Brain microvascular endothelial cell (primary cell): Measurements from ENCODE around the gene HS6ST3.

Experiments
- DNase-seq: peaks from one replicate; pipeline ENCODE4 v3.0.0-alpha.2; 2020
- H3K27ac ChIP-seq: fragments of 250-450 bp; sonication (Bioruptor Pico); 2 replicates; pipeline ENCODE4 v1.5.1; 2020; ENCODE audit warnings: mild to moderate bottlenecking, moderate library complexity
- H3K27me3 ChIP-seq: fragments of 250-450 bp; sonication (Bioruptor Pico); replicated peaks from 2 replicates; pipeline ENCODE4 v1.5.1; 2020; ENCODE audit warnings: mild to moderate bottlenecking
- H3K36me3 ChIP-seq: fragments of 250-450 bp; sonication (Bioruptor Pico); replicated peaks from 2 replicates; pipeline ENCODE4 v1.5.1; 2020; ENCODE audit warnings: mild to moderate bottlenecking
- H3K4me3 ChIP-seq: 2 replicates; pipeline ENCODE4 v1.5.1; 2011; ENCODE audit warnings: low read depth, mild to moderate bottlenecking, control low read depth, low read length, moderate library complexity
- CTCF ChIP-seq: IDR thresholded peaks from 2 replicates; pipeline ENCODE4 v1.5.1; 2011; ENCODE audit warnings: low read depth, mild to moderate bottlenecking, moderate library complexity, low read length, control low read depth, inconsistent platforms; ENCODE audit errors: missing control alignments
- in situ Hi-C: cut with HindIII; loops from 2 replicates; pipeline ENCODE4 v1.10.0; 2017; ENCODE audit warnings: low sequenced_read_pairs, low pct_ligation_motif_present

Gene HS6ST3

DNA sequence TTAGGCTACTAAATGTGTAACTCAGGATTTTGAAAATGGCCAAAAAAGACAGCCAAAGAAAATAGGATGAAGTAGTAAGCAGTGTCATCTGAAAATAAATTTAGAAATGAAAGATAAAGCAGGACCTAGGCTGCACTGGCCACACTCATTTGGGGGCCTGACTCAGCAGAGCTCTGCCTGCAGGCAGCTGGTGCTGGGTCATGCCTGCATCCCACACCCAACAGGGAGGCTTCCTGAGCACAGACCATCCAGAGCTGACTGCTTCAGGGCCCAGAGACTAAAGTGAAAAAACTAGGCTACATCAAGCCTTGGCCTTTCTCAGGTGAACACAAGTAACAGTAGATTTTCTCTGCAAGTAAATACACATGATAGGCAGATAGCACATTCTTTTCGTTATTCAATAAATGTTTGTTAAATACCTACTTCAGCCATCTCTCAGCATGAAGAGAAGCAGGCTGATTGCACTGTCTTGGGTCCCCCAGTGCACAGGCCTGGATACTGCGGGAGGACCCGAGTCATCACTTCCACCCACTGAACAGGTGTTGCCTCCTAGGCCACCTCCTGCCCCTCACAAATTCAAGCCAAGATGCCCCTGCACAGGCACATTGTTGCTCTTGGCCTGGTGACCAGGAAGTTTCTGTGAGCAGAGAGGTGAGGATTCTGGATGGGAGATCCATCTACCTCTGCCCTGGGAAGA is 620.4 kb downstream of the HS6ST3 start:
- no peaks in the 10 kb centered on the region for H3K36me3 ChIP-seq
- no peak for DNase-seq
- no peak for TF ChIP-seq CTCF
- no peak overlapping the region for H3K4me3 ChIP-seq
- no peak overlapping the region for H3K27ac ChIP-seq
- in situ Hi-C loops = no loop called here
- no peaks in the 10 kb centered on the region for H3K27me3 ChIP-seq

DNA sequence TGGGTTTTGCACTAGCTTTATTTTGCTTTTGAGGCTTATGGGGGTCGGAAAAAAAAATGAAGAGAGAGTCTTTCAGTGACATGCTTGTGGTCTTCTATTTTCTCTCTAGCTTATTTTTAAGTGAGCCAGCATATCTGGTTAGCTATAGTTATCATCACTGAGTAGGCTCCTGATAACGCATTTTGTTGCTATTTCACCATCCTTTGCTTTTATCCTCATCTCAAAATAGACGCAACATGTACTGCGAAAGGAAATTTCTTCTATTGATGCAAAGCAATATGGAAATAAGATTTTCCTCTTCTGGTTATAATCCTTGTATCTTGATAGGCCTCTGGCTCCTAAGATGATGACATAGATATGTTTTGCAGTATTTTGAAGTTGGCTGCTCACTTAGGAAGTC is 630.5 kb downstream of the HS6ST3 start:
- Histone ChIP-seq H3K4me3 (no peak overlapping the region), H3K36me3 (no peaks in the 10 kb centered on the region), H3K27ac (no peak overlapping the region), H3K27me3 (no peaks in the 10 kb centered on the region)
- TF ChIP-seq CTCF = no peak
- in situ Hi-C loops = no loop called here
- DNase-seq = no peak

DNA sequence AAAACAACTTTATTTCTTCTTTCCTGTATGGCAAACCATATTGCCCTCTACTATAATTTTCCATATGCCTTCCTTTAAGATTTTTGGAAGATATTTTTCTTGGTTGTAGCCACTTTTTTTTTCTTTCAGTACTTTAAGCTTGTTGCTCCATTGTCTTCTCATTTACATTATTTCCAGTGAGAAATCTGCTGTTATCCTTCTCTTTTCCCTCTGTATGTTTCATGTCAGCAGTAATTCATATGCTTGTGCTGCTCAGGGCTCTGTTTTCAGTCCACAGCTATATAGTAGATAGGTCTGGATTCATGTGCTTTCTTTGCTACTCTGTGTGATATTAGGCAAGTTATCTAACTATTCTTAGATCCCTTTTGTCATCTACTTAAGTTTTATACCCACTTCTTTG is 636.7 kb downstream of the HS6ST3 start:
- no peak for TF ChIP-seq CTCF
- no peak for DNase-seq
- Histone ChIP-seq H3K36me3 (no peaks in the 10 kb centered on the region), H3K27ac (no peak overlapping the region), H3K4me3 (no peak overlapping the region), H3K27me3 (no peaks in the 10 kb centered on the region)
- in situ Hi-C loops = no loop called here

- in situ Hi-C loops = no loop called here
- no peak for DNase-seq
- Histone ChIP-seq H3K27me3 (no peaks in the 10 kb centered on the region), H3K27ac (no peak overlapping the region), H3K4me3 (no peak overlapping the region), H3K36me3 (no peaks in the 10 kb centered on the region)
- TF ChIP-seq CTCF = no peak
Observed at GRCh38 chr13:96728463-96728862, 638.6 kb downstream of the HS6ST3 start.

GRCh38 chr13:96730676-96731075 is 640.8 kb downstream of the HS6ST3 start:
- Histone ChIP-seq H3K27ac (no peak overlapping the region), H3K4me3 (no peak overlapping the region), H3K36me3 (no peaks in the 10 kb centered on the region), H3K27me3 (no peaks in the 10 kb centered on the region)
- TF ChIP-seq CTCF = no peak
- DNase-seq = peak; percentile 25
- in situ Hi-C loops = no loop called here

GRCh38 chr13:96734499-96734898 is 644.6 kb downstream of the HS6ST3 start:
- DNase-seq = no peak
- Histone ChIP-seq H3K27ac (no peak overlapping the region), H3K36me3 (no peaks in the 10 kb centered on the region), H3K4me3 (no peak overlapping the region), H3K27me3 (no peaks in the 10 kb centered on the region)
- TF ChIP-seq CTCF = no peak
- in situ Hi-C loops = no loop called here
